Measurements from ENCODE around the gene MARVELD3.
"Not testable (repeated sequence)": the region's sequence is repeated elsewhere in the genome, so short reads cannot be mapped to it uniquely, and the experiment has no call there.

MARVELD3 gene

DNA sequence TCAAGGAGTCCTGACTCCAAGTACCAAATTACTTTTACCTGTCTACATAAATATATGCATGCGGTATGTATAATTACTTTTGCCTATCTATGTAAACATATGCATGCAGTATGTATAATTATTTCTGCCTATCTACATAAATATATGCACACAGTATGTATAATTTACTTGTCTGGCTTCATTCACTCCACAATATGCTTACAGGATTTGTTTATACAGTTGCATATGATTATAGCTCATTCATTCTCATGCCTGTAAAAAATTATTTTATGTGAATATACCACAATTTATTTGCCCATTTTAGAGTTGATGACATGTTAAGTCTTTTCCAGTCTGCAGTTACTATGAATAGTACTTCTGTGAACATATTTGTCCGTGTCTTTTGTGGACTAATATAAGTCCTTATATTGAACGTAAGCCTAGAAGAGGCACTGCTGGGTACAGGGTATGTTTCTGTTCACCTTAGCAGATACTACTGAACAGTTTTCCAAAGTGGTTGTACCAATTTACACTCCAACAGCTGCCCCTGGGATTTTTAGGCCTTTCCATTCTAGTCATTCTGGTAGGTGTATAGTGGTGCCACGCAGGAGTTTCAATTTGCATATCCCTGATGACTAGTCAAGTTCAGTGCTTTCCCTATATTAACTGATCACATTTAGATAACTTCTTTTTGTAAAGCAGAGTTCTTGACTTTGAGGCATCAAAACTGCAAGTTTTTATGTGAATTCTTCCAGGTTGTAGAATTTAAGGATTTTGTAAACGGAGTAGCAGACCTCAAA, 47.0 kb downstream of the MARVELD3 start:
- DNase-seq (ENCODE audit: low read depth) = no peak

DNA sequence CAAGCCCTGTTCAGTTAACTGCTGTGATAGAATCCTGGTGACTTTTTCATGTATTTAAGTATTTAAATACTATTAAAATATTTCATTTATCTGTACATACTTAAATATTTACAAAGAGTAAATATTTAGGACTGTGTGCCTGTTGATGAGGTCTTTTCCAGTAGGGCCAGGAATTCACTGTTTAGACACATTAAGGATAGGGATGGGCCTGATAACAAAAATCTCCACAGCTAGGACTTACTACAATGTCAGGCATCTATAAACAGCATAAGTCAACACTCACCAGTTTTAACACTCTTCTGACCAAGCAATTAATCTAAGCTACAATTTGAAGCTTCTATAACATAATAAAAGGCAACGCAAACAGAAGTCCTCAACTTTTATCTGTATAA, 47.6 kb downstream of the MARVELD3 start:
- no peak for DNase-seq (ENCODE audit: low read depth)

DNA sequence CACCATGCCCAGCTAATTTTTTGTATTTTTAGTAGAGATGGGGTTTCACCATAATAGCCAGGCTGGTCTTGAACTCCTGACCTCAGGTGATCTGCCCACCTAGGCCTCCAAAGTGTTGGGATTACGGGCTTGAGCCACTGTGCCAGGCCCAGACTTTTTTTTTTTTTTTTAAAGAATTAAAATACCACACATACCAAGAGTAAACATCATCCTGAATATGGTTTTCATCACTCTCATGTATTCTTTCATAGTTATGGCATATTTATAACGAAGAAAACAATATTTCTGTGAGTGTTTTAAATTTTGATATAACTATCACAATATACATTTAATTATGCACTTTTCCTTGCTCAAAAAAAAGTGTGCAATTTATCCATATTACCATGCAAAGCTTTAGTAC, 48.2 kb downstream of the MARVELD3 start:
- no peak for DNase-seq (ENCODE audit: low read depth)

DNA sequence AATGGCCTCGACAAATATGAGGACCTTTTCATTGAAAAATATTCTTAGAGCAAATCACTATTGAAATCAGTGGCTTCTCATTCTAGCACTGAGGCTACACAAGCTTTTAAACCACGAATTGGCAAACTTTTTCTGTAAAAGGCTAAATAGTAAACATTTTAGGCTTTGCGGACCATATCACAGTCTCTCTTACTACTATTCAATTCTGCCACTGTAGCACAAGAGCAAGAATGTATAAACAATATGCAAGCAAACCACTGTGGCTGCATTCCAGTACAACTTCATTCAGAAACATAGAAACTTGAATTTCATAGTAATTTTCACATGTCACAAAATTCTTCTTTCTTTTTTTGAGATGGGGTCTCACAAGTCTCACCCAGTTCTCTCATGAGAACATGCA, 49.4 kb downstream of the MARVELD3 start:
- no peak for DNase-seq (ENCODE audit: low read depth)

DNA sequence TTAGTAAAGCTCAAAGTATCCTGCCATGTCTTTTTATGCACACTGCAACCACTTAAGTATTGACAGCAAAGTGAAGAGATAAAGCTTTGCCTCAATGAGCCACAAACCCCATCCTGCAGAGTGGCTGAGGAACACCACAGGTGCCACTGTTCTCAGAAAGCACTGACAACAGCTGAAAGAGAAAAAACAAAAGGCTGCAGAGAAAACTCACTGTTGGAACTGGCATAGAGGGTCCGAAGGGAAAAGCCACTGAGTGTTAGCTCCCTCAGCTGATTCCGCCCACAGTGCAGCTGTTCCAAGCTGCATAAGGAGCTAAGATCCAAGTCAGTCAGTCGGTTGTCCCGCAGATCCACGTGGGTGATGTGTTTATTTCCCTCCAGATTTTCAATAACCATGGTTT, 50.3 kb downstream of the MARVELD3 start:
- DNase-seq (ENCODE audit: low read depth) = no peak

DNA sequence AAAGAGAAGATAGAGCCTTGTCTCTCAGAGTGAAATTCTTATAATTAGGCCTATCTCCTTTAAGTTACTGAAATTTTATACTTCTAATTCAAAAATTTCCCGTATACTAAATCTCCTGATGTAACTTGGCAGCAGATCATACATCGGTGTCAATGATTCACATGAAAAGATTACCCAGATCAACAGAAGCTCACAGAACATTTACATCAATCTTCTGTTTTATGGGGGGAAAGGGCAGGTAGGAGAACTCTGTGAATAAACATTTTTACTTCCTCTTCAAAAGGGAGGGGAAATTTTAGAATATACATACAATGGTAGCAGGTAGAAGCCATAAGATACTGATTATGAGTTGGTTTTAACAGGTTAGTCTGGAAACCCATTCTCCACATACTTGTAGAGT, 55.4 kb downstream of the MARVELD3 start:
- no peak for DNase-seq (ENCODE audit: low read depth)

DNA sequence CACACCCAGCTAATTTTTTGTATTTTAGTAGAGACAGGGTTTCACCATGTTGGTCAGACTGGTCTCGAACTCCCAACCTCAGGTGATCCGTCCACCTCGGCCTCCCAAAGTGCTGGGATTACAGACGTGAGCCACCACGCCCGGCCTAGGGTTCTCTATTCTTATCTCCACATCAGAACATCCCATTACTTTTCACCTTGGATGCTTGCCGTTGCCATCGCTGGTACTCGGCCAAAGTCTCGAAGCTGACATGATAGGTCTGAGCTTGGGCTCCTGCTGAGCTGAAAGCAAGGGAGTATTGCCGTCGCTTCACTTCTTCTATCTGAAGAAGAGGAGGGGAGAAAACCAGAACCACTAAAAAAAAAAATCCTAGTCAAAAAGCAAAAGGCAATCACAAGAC, 58.3 kb downstream of the MARVELD3 start:
- not testable (repeated sequence) for DNase-seq (ENCODE audit: low read depth)

All from stimulated activated CD8-positive, alpha-beta memory T cell treated with anti-CD3 and anti-CD28 coated beads, Interleukin-4, amount 100 ng/mL, for 24 hours (primary cell).